ENCODE data around the gene PROSER3. TPM values are rescaled to one million over a fixed set of nuclear protein-coding genes. Genes with fewer than 3 reads are reported as not detected.

Gene PROSER3
- total and polyA plus RNA-seq, 2 experiments from 2014 or later: 16.3 to 28.9 TPM

DNA sequence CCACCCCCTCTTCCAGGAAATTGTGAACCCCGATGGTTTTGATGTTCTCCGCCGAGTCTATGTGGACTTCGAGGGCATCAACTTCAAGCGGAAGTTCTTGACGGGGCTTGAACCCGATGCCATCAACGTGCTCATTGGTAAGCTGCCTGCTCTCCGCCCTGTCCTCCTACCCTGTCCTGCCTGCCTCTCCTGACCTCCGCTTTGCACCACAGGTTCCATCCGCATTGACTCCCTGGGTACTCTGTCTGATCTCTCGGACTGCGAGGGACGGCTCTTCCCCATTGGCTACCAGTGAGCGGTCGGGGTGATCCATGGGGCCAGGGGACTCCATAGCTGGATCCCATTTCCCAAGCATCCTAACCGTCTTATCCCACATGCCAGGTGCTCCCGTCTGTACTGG lies 27.6 kb upstream of the PROSER3 start:
- Histone ChIP-seq H3K4me3 (no peak overlapping the region), H3K27ac (no peak overlapping the region), H3K27me3 (no peaks in the 10 kb centered on the region), H3K4me1 (ENCODE audit: low read depth) (no peaks in the 10 kb centered on the region), H3K9me3 (ENCODE audit: low read depth) (no peaks in the 10 kb centered on the region), H3K36me3 (peaks cover 57% of the 10 kb centered on the region)
- no peak for DNase-seq (ENCODE audit: low read depth in 1 of 2, low spot score in 1 of 2)
- TF ChIP-seq, protein P1, sequence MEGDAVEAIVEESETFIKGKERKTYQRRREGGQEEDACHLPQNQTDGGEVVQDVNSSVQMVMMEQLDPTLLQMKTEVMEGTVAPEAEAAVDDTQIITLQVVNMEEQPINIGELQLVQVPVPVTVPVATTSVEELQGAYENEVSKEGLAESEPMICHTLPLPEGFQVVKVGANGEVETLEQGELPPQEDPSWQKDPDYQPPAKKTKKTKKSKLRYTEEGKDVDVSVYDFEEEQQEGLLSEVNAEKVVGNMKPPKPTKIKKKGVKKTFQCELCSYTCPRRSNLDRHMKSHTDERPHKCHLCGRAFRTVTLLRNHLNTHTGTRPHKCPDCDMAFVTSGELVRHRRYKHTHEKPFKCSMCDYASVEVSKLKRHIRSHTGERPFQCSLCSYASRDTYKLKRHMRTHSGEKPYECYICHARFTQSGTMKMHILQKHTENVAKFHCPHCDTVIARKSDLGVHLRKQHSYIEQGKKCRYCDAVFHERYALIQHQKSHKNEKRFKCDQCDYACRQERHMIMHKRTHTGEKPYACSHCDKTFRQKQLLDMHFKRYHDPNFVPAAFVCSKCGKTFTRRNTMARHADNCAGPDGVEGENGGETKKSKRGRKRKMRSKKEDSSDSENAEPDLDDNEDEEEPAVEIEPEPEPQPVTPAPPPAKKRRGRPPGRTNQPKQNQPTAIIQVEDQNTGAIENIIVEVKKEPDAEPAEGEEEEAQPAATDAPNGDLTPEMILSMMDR (IDR thresholded peaks at IDR 0.05; ENCODE audit: low read depth, low read length): no peak

DNA sequence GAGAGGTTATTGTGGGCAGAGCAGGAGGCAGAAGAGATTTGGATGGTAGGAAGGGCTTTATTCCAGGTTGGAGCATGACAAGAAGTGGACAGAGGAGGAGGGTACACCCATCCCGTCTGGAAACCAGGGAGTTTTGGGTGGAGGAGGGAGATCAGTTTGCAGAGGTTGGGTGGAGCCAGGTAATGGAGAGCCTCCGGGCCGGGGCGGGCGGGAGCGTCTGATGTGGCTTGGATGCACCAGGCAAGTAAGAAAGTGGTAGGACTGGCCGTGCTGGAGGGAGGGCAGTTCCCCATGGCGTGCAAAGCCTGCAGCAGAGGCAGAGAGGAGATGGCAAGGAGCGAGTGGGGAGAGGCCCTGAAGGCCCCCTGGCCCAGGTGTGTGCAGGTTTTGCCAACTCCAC lies 26.6 kb upstream of the PROSER3 start:
- Histone ChIP-seq H3K36me3 (peaks cover 49% of the 10 kb centered on the region), H3K4me1 (ENCODE audit: low read depth) (no peaks in the 10 kb centered on the region), H3K27me3 (no peaks in the 10 kb centered on the region), H3K9me3 (ENCODE audit: low read depth) (no peaks in the 10 kb centered on the region), H3K27ac (no peak overlapping the region), H3K4me3 (no peak overlapping the region)
- TF ChIP-seq, protein P1 (IDR thresholded peaks at IDR 0.05; ENCODE audit: low read depth, low read length): no peak
- DNase-seq (ENCODE audit: low read depth in 1 of 2, low spot score in 1 of 2): no peak

DNA sequence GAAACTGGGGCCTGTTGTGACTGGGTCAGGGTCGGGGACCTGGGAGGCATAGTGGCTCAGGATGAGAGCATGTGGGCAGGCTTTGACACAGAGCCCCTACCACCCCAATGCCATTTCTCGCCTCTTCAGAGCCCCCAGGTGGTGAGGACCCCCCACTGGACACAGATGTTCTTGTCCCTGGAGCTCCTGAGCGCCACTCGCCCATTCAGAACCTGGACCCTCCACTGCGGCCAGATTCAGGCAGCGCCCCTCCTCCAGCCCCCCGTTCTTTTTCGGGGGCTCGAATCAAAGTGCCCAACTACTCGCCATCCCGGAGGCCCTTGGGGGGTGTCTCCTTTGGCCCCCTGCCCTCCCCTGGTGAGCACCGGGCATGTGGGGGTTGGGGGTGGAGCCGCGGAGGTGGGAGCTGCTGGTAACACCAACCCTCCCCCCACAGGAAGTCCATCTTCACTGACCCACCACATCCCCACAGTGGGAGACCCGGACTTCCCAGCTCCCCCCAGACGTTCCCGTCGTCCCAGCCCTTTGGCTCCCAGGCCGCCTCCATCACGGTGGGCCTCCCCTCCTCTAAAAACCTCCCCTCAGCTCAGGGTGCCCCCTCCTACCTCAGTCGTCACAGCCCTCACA lies 26.1 kb upstream of the PROSER3 start:
- no peak for DNase-seq (ENCODE audit: low read depth in 1 of 2, low spot score in 1 of 2)
- TF ChIP-seq, protein P1 (IDR thresholded peaks at IDR 0.05; ENCODE audit: low read depth, low read length): no peak
- H3K36me3 ChIP-seq: peaks cover 51% of the 10 kb centered on the region
- H3K4me1 ChIP-seq (ENCODE audit: low read depth): no peaks in the 10 kb centered on the region
- no peaks in the 10 kb centered on the region for H3K9me3 ChIP-seq (ENCODE audit: low read depth)
- no peak overlapping the region for H3K4me3 ChIP-seq
- H3K27me3 ChIP-seq: no peaks in the 10 kb centered on the region
- no peak overlapping the region for H3K27ac ChIP-seq

DNA sequence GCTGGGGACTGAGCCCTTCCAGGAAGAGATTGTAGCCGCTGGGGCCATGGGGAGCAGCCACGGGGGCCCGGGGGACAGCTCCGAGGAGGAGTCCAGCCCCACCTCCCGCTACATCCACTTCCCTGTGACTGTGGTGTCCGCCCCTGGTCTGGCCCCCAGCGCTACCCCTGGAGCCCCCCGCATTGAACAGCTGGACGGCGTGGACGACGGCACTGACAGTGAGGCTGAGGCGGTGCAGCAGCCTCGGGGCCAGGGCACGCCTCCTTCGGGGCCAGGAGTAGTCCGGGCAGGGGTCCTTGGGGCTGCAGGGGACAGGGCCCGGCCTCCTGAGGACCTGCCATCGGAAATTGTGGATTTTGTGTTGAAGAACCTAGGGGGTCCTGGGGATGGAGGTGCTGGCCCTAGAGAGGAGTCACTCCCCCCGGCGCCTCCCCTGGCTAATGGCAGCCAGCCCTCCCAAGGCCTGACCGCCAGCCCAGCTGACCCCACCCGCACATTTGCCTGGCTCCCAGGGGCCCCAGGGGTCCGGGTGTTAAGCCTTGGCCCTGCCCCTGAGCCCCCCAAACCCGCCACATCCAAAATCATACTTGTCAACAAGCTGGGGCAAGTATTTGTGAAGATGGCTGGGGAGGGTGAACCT lies 25.3 kb upstream of the PROSER3 start:
- Histone ChIP-seq H3K27me3 (no peaks in the 10 kb centered on the region), H3K9me3 (ENCODE audit: low read depth) (no peaks in the 10 kb centered on the region), H3K36me3 (peaks cover 46% of the 10 kb centered on the region), H3K4me1 (ENCODE audit: low read depth) (no peaks in the 10 kb centered on the region), H3K27ac (no peak overlapping the region), H3K4me3 (no peak overlapping the region)
- TF ChIP-seq, protein P1 (IDR thresholded peaks at IDR 0.05; ENCODE audit: low read depth, low read length): no peak
- DNase-seq (ENCODE audit: low read depth in 1 of 2, low spot score in 1 of 2): no peak

DNA sequence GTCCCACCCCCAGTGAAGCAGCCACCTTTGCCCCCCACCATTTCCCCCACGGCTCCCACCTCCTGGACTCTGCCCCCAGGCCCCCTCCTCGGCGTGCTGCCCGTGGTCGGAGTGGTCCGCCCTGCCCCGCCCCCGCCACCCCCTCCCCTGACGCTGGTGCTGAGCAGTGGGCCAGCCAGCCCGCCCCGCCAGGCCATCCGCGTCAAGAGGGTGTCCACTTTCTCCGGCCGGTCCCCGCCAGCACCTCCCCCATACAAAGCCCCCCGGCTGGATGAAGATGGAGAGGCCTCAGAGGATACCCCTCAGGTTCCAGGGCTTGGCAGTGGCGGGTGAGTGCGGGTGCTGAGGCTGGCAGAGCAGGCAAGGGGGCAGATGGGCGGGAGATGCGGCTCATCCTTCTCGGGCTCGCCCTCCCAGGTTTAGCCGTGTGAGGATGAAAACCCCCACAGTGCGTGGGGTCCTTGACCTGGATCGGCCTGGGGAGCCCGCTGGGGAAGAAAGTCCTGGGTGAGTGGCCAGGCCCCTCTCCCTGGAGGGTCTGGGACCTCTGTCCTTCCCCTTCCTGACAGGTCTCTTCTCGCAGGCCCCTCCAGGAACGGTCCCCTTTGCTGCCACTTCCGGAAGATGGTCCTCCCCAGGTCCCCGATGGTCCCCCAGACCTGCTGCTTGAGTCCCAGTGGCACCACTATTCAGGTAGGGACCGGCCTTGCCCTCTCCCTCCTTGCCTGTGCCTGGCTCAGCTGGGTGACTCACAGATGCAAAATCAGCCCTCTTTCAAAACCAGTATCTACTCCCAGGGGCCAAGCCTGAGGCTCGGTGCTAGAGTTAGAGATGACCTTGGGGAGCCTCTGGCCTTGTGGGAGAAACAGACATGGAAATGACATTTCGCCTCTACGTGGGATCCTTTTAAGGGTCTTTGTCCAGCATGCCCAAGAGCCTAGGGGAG lies 24.5 kb upstream of the PROSER3 start:
- H3K4me1 ChIP-seq (ENCODE audit: low read depth): no peaks in the 10 kb centered on the region
- DNase-seq (ENCODE audit: low read depth in 1 of 2, low spot score in 1 of 2): no peak
- TF ChIP-seq, protein P1 (IDR thresholded peaks at IDR 0.05; ENCODE audit: low read depth, low read length): no peak
- H3K27ac ChIP-seq: no peak overlapping the region
- no peaks in the 10 kb centered on the region for H3K9me3 ChIP-seq (ENCODE audit: low read depth)
- no peaks in the 10 kb centered on the region for H3K27me3 ChIP-seq
- peaks cover 42% of the 10 kb centered on the region for H3K36me3 ChIP-seq
- no peak overlapping the region for H3K4me3 ChIP-seq
